Measurements from ENCODE around the gene KCNS1. TPM values are rescaled to one million over a fixed set of nuclear protein-coding genes. Genes with fewer than 3 reads are reported as not detected.
"Not testable (repeated sequence)": the region's sequence is repeated elsewhere in the genome, so short reads cannot be mapped to it uniquely, and the experiment has no call there.

Gene KCNS1, protein sequence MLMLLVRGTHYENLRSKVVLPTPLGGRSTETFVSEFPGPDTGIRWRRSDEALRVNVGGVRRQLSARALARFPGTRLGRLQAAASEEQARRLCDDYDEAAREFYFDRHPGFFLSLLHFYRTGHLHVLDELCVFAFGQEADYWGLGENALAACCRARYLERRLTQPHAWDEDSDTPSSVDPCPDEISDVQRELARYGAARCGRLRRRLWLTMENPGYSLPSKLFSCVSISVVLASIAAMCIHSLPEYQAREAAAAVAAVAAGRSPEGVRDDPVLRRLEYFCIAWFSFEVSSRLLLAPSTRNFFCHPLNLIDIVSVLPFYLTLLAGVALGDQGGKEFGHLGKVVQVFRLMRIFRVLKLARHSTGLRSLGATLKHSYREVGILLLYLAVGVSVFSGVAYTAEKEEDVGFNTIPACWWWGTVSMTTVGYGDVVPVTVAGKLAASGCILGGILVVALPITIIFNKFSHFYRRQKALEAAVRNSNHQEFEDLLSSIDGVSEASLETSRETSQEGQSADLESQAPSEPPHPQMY
- polyA plus RNA-seq (ENCODE audit: insufficient read length in 4 of 4) = under 1 TPM; 0.35 to 0.73 (median 0.49) TPM

DNA sequence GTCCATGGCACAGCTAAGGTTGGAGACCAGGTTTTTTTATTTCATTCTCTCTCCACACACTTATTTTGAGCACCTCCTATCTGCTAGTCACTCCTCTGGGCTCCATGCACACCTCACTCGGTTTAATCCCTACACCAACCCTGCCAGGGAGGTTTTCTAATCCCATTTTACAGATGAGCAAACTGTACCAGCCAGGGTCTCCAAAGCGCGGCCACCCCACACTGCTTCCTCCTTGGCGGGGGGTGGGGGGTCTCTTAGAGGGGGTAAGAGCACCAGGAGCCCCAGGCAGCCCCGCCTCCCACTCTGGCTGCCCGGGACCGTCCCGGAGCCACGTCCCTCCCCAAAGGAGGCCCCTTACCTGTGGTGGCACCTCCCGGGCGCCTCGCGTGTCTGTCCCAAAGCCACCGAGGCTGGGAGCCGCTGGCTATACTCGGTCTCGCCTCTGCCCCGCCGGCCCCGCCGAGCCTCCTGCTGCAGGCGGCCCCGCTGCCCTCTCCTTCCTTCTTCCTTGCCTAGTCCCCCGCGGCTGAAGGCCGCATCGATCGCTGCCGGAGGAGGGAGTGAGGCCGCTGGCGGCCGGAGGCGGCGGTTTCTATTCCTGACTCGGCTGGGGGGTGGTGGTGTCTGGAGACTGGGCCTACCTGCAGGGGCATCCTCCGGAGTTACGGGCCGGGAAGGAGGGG is at the start of gene KCNS1:
TSS of gene KCNS1 (minus strand) at position 565 of the 683 bp plus-strand sequence. CDS start 1,891 bp downstream, outside the sequence.
- DNase-seq (ENCODE audit: low read depth in 4 of 4, low spot score in 3 of 4) = no peak

DNA sequence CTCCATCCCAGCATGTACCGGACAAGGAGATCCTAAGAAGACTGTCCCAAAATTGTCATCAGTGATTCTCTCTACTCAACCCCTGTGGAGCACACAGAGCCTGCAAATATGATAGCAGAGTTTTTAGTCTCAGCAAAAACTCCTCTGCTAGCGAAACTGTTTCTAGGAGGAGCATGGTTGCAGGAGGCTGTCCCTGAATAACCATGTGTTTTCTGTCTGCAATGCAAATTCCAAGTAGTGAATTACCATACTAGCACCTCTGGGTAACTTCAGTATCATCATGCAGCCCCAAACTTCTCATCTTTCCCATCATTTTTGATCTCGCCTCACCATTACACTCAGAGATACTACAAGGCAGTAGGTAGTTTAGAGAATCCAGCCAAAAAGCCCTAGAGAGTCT is 48.1 kb upstream of the KCNS1 start:
- no peak for DNase-seq (ENCODE audit: low read depth in 4 of 4, low spot score in 3 of 4)

DNA sequence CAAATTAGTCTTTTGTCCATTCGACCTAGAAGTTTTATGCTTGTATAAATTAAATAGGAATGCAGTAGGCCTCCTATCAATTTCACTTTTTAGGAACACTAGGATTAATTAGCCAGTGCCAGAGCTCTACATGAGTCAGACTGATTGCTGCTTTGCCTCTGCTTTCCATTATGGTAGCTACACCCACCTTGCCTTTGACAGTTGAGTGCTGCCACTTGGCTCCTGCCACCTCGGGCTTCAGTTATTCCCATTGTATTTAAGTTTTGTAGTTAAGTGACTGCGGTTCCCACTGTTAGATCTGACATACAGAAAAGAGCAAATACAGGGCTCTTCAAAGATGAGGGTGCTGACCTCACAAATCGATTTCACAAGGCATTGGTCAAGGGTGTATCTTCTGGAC is 39.9 kb upstream of the KCNS1 start:
- no peak for DNase-seq (ENCODE audit: low read depth in 4 of 4, low spot score in 3 of 4)

DNA sequence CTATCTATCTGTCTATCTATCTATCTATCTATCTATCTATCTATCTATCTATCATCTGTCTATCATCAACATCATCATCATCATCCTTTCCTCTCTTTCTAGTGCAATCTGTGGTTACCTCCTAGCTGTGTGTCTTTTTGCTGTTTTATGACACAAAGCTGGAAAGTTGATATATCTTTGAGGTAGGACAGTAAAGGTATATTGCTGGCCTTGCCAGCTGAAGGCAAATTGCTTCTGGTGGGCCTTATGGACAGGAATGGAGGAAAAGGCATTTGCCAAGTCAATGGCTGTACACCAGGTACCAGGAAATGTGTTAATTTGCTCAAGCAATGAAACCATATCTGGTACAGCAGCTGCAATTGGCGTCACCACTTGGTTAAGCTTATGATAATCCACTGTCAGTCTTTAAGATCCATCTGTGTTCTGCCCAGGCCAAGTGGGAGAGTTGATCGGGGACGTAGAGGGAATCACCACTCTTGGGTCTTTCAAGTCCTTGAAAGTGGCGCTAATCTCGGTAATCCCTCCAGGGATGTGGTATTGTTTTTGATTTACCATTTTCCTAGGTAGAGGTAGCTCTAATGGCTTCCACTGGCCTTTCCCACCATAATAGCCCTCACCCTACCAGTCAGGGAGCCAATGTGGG is 38.9 kb upstream of the KCNS1 start:
- DNase-seq (ENCODE audit: low read depth in 4 of 4, low spot score in 3 of 4) = not testable (repeated sequence)

DNA sequence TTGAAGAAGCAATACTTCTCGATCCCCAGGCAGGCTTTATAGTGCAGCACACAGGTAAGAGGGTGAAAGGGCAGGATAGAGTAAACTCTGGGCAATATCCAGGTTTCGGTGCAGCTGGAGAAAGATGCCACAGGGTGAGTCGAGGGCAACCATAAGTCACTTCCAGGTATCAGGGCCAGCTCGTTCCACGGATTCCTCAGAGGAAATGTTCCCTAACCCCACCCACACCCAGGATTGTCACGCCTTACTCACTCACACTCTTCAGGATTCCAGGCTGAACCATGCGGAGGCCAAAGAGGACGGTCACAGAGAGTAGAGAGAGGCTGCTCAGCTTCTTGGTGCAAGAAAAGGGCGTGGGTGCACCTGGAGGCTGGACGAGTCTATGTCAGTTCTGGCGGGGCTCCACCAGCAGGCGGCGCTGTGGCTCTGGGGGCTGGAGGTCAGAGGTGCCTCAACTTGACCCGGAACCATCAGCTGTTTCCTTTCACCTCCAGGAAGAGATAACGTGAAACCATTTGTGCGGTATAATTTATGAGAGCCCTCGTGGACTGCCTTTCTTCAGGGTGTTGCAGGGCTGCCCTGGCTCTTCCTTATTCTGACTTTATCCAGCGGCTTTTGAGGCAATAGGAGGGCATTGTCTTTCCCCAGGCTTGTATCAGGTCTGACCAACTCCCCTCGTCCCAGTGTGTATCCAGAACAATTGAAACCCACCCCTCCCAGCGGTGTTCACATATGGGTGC is 37.8 kb upstream of the KCNS1 start:
- DNase-seq (ENCODE audit: low read depth in 4 of 4, low spot score in 3 of 4) = no peak

DNA sequence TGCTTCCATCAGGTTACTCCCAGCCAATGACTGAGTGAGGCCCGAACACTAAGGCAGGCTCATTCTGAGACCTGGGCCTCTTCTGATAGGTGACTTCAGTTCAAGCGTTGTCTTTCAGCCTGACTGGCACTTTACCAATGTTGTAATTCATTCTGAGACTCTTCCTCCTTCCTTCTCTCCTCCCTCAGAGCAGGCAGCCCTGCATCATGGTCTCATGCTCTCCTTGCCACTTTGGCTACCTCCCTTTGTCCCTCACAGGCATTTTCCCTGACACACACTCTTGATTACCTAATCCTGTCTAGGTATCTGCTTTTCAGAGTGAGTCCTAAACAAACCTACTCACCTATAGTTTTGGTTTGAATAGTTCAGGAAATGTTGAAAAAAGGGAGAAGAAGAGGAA is 36.0 kb upstream of the KCNS1 start:
- DNase-seq (ENCODE audit: low read depth in 4 of 4, low spot score in 3 of 4) = no peak

DNA sequence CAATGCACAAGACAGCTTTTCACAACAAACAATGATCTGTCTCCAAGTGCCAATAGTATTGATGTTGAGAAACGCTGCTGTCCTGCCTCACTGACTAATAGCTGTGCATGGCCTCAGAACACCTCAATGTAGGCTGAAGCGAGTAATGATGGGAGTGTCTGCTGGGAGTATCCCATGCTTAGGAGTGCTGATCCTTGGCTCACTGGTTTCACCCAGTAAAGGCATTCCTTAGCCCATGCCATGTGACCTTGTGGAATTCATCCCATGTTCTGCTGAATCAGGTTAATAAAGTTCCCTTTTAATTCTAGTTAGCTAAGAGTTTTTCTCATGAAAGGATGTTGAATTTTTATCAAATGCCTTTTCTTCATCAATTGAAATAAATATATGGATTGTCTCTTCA is 27.2 kb upstream of the KCNS1 start:
- DNase-seq (ENCODE audit: low read depth in 4 of 4, low spot score in 3 of 4) = peak in 2 of 4 donors; percentile 4 to 14

DNA sequence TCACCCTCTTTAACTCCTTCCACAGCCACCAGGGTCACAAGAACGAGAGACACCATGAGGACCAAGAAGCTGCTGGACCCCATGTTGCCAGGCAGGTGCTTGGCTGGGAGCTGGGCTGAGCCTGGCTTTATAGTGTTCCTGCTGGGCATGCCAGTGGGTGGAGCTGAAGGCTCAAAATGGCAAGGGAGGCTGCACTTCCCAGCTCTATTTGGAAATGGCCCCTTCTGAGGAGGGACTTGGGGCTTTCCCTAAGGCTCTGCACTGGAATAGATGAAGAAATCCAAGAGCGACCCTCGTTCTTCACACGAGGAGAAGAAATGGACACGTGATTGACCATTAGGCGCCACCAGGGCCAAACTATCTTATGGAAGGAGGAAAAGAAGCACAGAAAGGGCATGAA is 23.4 kb upstream of the KCNS1 start, which contains the start of gene WFDC12:
TSS of gene WFDC12 (minus strand) at position 101 of the 400 bp plus-strand sequence. CDS start at position 83, 18 bp downstream.
- no peak for DNase-seq (ENCODE audit: low read depth in 4 of 4, low spot score in 3 of 4)

DNA sequence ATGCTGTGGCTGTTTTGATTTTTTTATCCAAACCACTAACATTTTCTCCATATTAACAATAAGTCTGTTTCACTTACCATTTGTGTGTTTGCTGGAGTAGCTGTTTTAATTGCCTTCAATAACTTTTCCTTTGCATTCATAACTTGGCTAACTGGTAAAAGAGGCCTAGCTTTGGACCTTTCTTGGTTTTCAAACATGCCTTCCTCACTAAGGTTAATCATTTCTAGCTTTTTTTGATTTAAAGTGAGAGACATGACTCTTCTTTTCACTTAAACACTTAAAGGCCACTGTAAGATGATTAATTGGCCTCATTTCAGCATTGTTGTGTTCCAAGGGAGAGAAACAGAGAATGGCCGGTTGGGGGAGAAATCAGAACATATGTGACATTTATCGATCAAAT is 20.5 kb upstream of the KCNS1 start:
- no peak for DNase-seq (ENCODE audit: low read depth in 4 of 4, low spot score in 3 of 4)

DNA sequence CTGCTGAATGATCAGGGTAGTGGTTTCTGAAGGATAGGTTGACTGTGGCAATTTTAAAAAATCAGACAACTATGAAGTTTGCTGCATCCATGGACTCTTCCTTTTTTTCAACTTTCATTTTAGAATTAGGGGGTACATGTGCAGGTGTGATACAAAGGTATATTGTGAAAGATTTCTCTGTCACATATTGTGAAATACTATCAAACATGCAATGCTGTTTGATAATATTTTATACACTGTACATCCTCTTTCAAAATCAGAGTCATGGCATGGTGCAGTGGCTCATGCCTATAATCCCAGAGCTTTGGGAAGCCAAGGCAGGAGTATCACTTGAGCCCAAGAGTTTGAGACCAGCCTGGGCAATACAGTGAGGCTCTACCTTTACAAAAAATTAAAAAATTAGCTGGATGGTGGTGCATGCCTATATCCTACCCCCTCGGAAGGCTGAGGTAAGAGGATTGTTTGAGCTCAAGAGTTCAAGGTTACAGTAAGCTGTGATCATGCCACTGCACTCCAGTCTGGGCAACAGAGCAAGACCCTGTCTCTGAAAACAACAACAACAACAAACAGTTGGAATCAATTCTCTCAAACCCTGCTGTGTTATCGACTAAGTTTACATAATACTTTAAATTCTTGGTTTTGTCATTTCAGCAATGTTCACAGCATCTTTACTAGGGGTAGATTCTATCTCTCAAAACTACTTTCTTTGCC is 18.8 kb upstream of the KCNS1 start:
- DNase-seq (ENCODE audit: low read depth in 4 of 4, low spot score in 3 of 4) = no peak

DNA sequence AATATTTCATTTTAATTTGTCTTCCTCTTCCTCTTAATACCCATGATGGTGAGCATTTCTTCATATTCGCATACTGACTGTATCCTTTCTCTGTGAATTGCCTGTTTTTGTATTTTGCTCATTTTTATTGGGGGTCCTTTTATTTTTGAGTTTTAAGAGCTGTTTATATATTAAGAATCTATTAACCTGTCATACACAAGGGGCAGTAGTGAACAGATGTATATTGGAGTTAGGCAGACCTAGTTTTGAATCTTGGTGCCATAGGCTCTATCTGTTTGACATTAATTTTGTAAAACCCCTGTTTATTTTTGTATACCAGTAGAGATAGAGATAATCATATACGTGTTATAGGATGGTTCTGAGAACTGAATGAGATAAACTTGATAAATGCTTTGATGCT is 17.1 kb upstream of the KCNS1 start:
- no peak for DNase-seq (ENCODE audit: low read depth in 4 of 4, low spot score in 3 of 4)

DNA sequence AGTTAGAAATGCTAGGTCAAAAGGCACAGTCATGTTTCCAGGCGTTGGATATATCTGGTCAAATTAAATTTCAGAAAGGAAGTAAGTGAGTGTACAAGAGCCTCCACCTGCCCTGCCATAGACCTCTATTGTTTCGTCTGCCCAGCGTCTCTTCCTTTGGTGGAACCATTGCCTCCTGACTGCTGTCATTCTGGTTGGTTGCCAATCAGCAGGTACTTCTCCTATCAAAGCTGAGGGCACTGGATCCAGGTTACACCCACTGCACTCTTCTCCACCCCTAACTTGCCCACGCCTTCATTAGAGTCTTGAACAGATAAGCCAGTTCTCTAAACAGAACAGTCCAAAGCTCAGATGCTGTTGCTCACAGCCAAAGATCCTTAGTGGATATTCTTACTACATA is 16.7 kb upstream of the KCNS1 start:
- DNase-seq (ENCODE audit: low read depth in 4 of 4, low spot score in 3 of 4) = no peak

DNA sequence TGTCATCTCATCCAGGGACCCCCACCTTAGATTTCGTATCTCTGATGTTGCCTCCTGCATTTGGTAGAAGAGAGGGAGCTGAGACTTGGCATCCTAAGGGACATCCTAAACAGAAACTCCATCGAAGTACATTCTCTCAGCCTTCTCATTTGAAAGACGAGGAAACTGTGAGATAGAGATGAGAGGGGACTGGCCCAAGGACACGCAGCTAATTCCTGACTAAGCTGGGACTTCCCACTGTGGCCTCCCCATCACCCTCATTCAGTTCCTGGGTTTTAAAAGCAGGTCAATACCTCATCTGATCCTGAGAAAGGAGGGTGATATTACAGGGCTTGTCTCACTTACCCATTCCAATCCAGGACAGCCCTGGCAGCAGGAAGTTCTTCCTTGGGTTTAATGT is 14.9 kb upstream of the KCNS1 start:
- DNase-seq (ENCODE audit: low read depth in 4 of 4, low spot score in 3 of 4) = no peak

DNA sequence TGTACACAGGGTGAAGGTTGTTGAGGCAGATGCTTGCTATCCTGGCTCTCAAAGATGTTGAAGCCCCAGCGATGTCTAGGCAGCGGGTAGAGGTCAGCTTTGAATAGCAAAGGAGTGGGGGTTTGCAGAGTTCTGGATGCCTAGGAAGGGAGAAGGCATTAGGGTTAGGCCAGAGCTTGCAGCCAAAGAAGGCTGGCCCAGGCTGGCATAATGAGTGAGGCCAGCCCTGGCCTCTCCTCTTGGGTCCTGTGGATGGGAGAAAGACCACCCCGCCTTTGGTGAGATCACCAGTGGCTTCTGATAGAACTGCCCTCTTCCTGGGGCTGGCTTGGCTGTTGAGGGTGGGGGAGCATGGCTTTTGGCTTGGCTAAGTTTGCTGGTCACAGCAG is 14.5 kb upstream of the KCNS1 start:
- no peak for DNase-seq (ENCODE audit: low read depth in 4 of 4, low spot score in 3 of 4)

DNA sequence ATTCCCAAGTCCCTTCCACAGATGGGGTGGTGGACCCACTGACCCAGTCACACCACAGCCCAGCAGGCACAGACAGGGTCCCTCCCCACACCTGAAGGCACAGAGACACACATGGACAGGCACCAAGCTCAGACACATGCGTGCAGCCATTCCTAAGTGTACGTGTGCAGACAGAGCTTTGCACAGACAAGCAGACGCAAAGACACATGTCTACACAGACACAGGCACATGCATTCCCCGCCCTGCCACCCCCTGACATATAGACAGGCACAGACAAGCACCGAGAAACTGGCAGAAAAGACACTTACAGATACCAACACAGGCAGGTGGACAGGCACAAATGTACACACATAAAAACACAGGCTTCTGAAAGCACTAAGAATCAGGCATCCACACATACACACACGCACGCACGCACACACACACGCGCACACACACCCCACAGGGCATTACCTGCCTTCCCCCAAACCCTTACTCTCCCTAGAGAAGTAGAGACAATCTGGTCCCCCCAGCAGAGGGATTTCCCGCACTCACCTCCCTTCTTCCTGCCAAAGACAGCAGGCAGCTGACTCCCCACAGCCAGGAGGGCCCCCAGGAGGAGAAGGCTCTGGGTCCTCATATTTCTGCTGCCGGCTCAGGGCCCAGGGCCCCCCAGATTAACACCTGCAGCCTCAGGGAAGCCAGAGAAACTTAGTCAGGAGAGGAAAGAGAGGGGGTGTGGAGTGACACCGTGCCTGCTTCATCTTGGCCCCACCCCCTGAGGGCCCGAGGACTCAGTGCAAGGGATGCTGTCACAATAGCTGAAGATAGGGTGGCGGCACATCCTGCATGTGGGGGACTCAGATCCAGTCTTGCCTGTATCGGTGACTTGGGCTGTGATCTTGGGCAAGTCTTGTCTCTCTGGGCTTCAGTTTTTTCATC is 13.8 kb upstream of the KCNS1 start, which contains the start of gene WFDC5:
TSS of gene WFDC5 (minus strand) at position 710 of the 921 bp plus-strand sequence. CDS start at position 619, 91 bp downstream.
- no peak for DNase-seq (ENCODE audit: low read depth in 4 of 4, low spot score in 3 of 4)

DNA sequence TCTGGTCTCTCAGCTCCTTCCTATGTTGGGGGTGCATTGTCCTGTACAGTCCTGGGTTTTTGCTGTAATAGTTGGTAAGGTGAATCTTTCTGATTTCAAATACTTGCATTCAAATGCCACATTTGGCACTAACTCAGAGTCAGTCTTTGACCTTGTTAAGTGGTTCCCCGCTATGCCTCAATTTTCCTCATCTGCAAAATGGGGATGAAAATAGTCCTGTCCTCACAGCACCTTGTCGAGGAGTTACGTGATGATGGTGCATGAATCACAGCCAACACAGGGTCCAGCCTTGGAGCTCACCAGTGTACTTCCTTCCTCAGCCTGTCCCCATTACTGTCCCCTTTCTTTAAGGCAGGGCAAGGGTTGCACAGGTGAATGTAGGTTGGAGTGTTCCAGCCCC is 12.9 kb upstream of the KCNS1 start:
- no peak for DNase-seq (ENCODE audit: low read depth in 4 of 4, low spot score in 3 of 4)

DNA sequence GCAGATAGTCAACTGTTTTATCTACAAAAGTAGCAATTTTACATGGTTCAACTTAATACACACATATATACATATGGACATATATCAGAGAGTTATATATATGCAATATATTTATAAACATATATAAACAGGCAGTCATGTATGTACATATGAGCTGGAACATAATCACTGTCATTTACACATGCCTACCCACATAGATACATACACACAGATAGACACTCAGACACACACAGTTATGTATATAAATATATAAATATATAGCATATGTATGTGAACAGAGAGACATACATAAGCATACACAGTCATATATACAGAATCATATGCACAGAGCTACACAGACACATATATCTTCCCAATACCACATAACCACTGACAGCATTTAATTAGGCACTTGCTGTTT is 11.8 kb upstream of the KCNS1 start:
- no peak for DNase-seq (ENCODE audit: low read depth in 4 of 4, low spot score in 3 of 4)

DNA sequence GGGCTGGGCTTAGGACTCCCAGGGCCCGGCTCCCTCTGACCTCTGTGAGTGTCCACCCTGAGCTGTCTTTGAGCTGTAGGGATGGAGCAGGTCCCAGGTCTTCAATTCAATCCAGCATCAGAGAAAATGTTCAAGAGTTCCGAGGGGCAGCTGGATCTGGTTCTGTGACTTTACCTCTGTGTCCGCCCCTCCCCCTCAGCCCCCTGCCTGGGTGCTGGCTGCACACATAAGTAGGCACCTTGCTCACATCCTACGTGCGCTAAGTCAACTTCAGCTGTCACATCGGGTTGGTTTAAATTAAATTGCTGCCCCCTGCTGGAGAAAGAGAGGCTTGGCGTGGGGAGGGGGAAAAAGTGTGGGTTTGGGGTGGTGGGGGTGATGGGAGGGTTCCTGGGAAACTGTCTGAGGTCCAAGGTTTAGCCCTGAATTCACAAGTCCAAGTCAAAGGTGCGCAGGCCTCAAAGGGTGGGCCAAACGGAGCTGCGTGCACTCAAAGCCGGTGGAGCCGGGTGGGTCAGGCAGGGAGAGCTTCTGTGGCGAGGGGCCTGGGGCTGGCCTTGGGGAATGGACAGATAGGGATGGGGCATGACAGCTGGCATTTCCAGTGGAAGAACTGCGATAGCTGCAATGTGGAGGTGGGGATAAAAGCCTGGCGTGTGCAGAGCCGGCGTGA is 11.0 kb upstream of the KCNS1 start:
- no peak for DNase-seq (ENCODE audit: low read depth in 4 of 4, low spot score in 3 of 4)
